Heart left ventricle (tissue), 16 donors: ENCODE data around the gene CBFA2T3. TPM values are rescaled to one million over a fixed set of nuclear protein-coding genes. Genes with fewer than 3 reads are reported as not detected.

ENCODE experiments used
- ATAC-seq, 4 donors: fragments of 200-7000 bp; cut with Tn5 transposase; one replicate each; pipeline ENCODE4 v1.9.1; 2020 to 2022; ENCODE audit warnings: moderate library complexity in 4 of 4, mild to moderate bottlenecking in 3 of 4, moderate number of reproducible peaks in 1 of 4
- DNase-seq, 5 donors: peaks; one replicate each; pipeline ENCODE4 v3.0.0-alpha.2; 2020
- H3K27ac ChIP-seq, 12 donors: fragments of 200-600 bp; sonication (generic) in 4 of 12; one replicate each; pipeline versions ENCODE4 v1.5.0 to v1.8.0; 2016 to 2022; ENCODE audit warnings: mild to moderate bottlenecking in 2 of 12
- H3K27me3 ChIP-seq, 9 donors: fragments of 200-600 bp; sonication (generic) in 2 of 9; one replicate each; pipeline versions ENCODE4 v1.5.1 to v1.8.0; 2016 to 2022; ENCODE audit warnings: mild to moderate bottlenecking in 3 of 9
- H3K36me3 ChIP-seq, 9 donors: fragments of 200-600 bp; sonication (generic) in 2 of 9; one replicate each; pipeline versions ENCODE4 v1.5.0 to v1.8.0; 2018 to 2022; ENCODE audit warnings: mild to moderate bottlenecking in 2 of 9
- H3K4me1 ChIP-seq, 12 donors: fragments of 200-600 bp; sonication (generic) in 4 of 12; one replicate each; pipeline versions ENCODE4 v1.5.0 to v1.8.0; 2016 to 2022; ENCODE audit warnings: mild to moderate bottlenecking in 3 of 12
- H3K4me3 ChIP-seq, 12 donors: fragments of 200-600 bp; sonication (generic) in 4 of 12; one replicate each; pipeline versions ENCODE4 v1.5.0 to v1.8.0; 2017 to 2022; ENCODE audit warnings: mild to moderate bottlenecking in 9 of 12, moderate library complexity in 4 of 12
- H3K9me3 ChIP-seq, 12 donors: fragments of 200-600 bp; sonication (generic) in 4 of 12; one replicate each; pipeline versions ENCODE4 v1.5.0 to v1.8.0; 2016 to 2022; ENCODE audit warnings: mild to moderate bottlenecking in 1 of 12
- CTCF ChIP-seq, 12 donors: fragments of 200-600 bp; sonication (generic) in 4 of 12; IDR thresholded peaks; one replicate each; pipeline versions ENCODE4 v1.5.0 to v1.8.0; 2018 to 2022; ENCODE audit warnings: antibody characterized with exemption in 12 of 12, mild to moderate bottlenecking in 5 of 12
- POLR2A ChIP-seq, 2 donors: fragments of 450-650 bp; IDR thresholded peaks; one replicate each; pipeline ENCODE4 v1.6.1; 2017; ENCODE audit warnings: antibody characterized with exemption in 2 of 2, mild to moderate bottlenecking in 2 of 2, moderate library complexity in 2 of 2
- WGBS, 4 donors: extraction: QIAGEN DNeasy Blood & Tissue Kit in 2 of 4; methylation state at CpG; one replicate each; pipeline versions ENCODE4 v1.1.5 to v1.1.7; 2013 to 2018; 5-methylcytosine and 5-hydroxymethylcytosine counted together
- intact Hi-C, 10 donors: fragments of 100-400 bp; cut with DNase I; formaldehyde crosslinking; loops; one replicate each; pipeline versions ENCODE4 v1.11.1 to v1.14.2; 2022
- polyA plus RNA-seq, 2 donors: library from polyadenylated mRNA; stranded (reverse); fragments of 200-250 nt; gene quantifications; one replicate each; pipeline ENCODE4 v1.2.3, GENCODE V29; 2013
- total RNA-seq, 9 donors: library from RNA; depleted of rRNA in 2 of 9; stranded (reverse); fragments of >200 nt in 2 of 9; fragmentation: NEBNext Ultra II Directional in 3 of 9; extraction: Animal tissue kit (Norgen Biotek cat#: 25700) in 3 of 9; gene quantifications; one replicate each; pipeline versions ENCODE4 v1.1.0 to v1.2.4, GENCODE V29; 2016 to 2023
- donor health status: ischemic (EF 13 %, LVEDD 7.1; RV severe dilation, severe dysfunction).
- donor health status: healthy with polysubstance abuse.
- donor health status: DM: no; HTN: yes; CAD: no.
- donor health status: DM: no; HTN: no; CAD: no.
- donor health status: ischemic (EF 25% LVEDD 6.9; RV normal size, moderate dysfunction).
- donor health status: ischemic (EF 25% LVEDD 5.7; RV mildly dilated, moderate dysfunction).
- donor health status: healthy.
- donor health status: DM: yes; HTN: yes; CAD: no.
- donor health status: ischemic (EF 35%, LVEDD 5.7; RV mildly dilated, moderate dysfunction).
- donor health status: nonischemic (EF 11% LVEDD 7.7; RV severe dilation, severe dysfunction).
- donor health status: DM: yes; HTN: yes; CAD: no.
- donor health status: PGD.
- donor health status: ischemic (EF 29% LVEDD 5.4; RV normal size, mild dysfunction).
- donor health status: nonischemic (EF 23%, LVEDD 6.1; RV moderate dilation, normal function).

Gene CBFA2T3
- total and polyA plus RNA-seq, 11 donors, result 5.0 to 12.0 (median 5.8) TPM

- Histone ChIP-seq H3K9me3 (no peaks in the 10 kb centered on the region), H3K4me1 (peaks cover 0 to 15% (median 0%) of the 10 kb centered on the region in 12 donors), H3K27me3 (peaks cover 0 to 11% (median 0%) of the 10 kb centered on the region in 9 donors), H3K27ac (no peak overlapping the region), H3K36me3 (peaks cover 0 to 60% (median 30%) of the 10 kb centered on the region in 9 donors), H3K4me3 (no peak overlapping the region)
- ATAC-seq (no peak), DNase-seq (no peak)
- WGBS, 4 donors, result 89 to 92% (median 90%) methylated on average over 29 to 45 of the region's 45 CpGs
- intact Hi-C loops, result no loop called here
- no peak for TF ChIP-seq CTCF (IDR thresholded peaks at IDR 0.05)
- TF ChIP-seq POLR2A (IDR thresholded peaks at IDR 0.05), result no peak
These were observed 97.8 kb downstream of the CBFA2T3 start for GRCh38 chr16:88878967-88879787.

- 94 to 96% (median 94%) methylated on average over 14 to 20 of the region's 20 CpGs for WGBS, 4 donors
- intact Hi-C loops, result no loop called here
- H3K4me1 ChIP-seq, result peaks cover 0 to 15% (median 0%) of the 10 kb centered on the region in 12 donors
- H3K27ac ChIP-seq, result no peak overlapping the region
- peaks cover 0 to 11% (median 0%) of the 10 kb centered on the region in 9 donors for H3K27me3 ChIP-seq
- DNase-seq (no peak), ATAC-seq (no peak)
- H3K36me3 ChIP-seq, result peaks cover 0 to 52% (median 30%) of the 10 kb centered on the region in 9 donors
- H3K9me3 ChIP-seq, result no peaks in the 10 kb centered on the region
- TF ChIP-seq POLR2A (IDR thresholded peaks at IDR 0.05), result no peak
- TF ChIP-seq CTCF (IDR thresholded peaks at IDR 0.05), result no peak
- H3K4me3 ChIP-seq, result no peak overlapping the region
These were observed 98.7 kb downstream of the CBFA2T3 start for GRCh38 chr16:88878356-88878755.

GRCh38 chr16:88877564-88878289 is 99.3 kb downstream of the CBFA2T3 start:
- DNase-seq, result no peak
- peaks cover 0 to 15% (median 0%) of the 10 kb centered on the region in 12 donors for H3K4me1 ChIP-seq
- WGBS, 4 donors, result 87 to 92% (median 88%) methylated on average over 18 to 20 of the region's 20 CpGs
- H3K9me3 ChIP-seq, result no peaks in the 10 kb centered on the region
- no peak for ATAC-seq
- peaks cover 0 to 46% (median 30%) of the 10 kb centered on the region in 9 donors for H3K36me3 ChIP-seq
- H3K27ac ChIP-seq, result no peak overlapping the region
- H3K4me3 ChIP-seq, result no peak overlapping the region
- peaks cover 0 to 11% (median 0%) of the 10 kb centered on the region in 9 donors for H3K27me3 ChIP-seq
- intact Hi-C loops, result no loop called here
- TF ChIP-seq CTCF (IDR thresholded peaks at IDR 0.05) (no peak), POLR2A (IDR thresholded peaks at IDR 0.05) (no peak)

GRCh38 chr16:88876942-88877526 is 100.0 kb downstream of the CBFA2T3 start:
- no peak overlapping the region for H3K27ac ChIP-seq
- no peak overlapping the region for H3K4me3 ChIP-seq
- peaks cover 0 to 11% (median 0%) of the 10 kb centered on the region in 9 donors for H3K27me3 ChIP-seq
- no peak for ATAC-seq
- H3K9me3 ChIP-seq, result no peaks in the 10 kb centered on the region
- TF ChIP-seq CTCF (IDR thresholded peaks at IDR 0.05), result no peak
- TF ChIP-seq POLR2A (IDR thresholded peaks at IDR 0.05), result no peak
- no peak for DNase-seq
- WGBS, 4 donors, result 81 to 90% (median 90%) methylated on average over 14 to 33 of the region's 33 CpGs
- intact Hi-C loops, result no loop called here
- peaks cover 0 to 13% (median 0%) of the 10 kb centered on the region in 12 donors for H3K4me1 ChIP-seq
- H3K36me3 ChIP-seq, result peaks cover 0 to 42% (median 26%) of the 10 kb centered on the region in 9 donors
